Measurements from ENCODE around the gene ZNF333. TPM values are rescaled to one million over a fixed set of nuclear protein-coding genes. Genes with fewer than 3 reads are reported as not detected.

Gene ZNF333
- polyA plus RNA-seq, 1 of the 3 experiments (the other 2 are of a cell fraction), result 15.2 TPM

DNA sequence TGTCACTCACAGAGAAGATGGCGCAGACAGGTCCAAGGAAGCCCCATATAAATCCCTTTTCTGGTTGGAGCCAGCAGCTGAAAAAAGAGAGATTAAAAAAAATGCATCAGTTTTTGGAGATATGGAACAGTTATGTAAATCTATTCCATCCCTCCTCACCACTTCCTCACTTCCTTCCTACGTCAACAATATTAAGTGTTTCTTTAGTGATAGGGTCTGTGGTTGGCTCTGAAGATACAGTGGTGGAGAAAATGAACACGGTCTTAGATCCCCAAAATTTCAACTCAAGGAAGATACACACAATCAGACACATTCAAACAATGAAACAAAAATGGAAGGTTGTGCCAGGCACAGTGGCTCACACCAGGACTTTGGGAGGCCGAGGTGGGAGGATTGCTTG is 57.0 kb downstream of the ZNF333 start:
- no peaks in the 10 kb centered on the region; the same call in 1 of the 2 replicates for H3K27me3 ChIP-seq (ENCODE audit: insufficient read depth)
- no peaks in the 10 kb centered on the region for H3K4me1 ChIP-seq (ENCODE audit: control insufficient read depth in 1 of 2, insufficient read depth in 2 of 2, low read depth in 1 of 2, low read length in 1 of 2)
- CTCF ChIA-PET, result no interaction called here
- no peak overlapping the region for H2AFZ ChIP-seq (ENCODE audit: low read depth)
- H3K4me2 ChIP-seq, result no peak overlapping the region
- no peak for DNase-seq
- no peak overlapping the region for H3K4me3 ChIP-seq (ENCODE audit: low read depth in 2 of 2, low read length in 1 of 2)
- no peaks in the 10 kb centered on the region for H3K79me2 ChIP-seq (ENCODE audit: insufficient read depth)
- H3K36me3 ChIP-seq (replicated peaks in 1 of 2; ENCODE audit: control insufficient read depth in 1 of 2, insufficient read depth in 2 of 2, low read length in 1 of 2), result no peaks in the 10 kb centered on the region
- H3K27ac ChIP-seq (ENCODE audit: low read depth in 2 of 2, low read length in 1 of 2), result no peak overlapping the region
- H3K9me3 ChIP-seq, result no peaks in the 10 kb centered on the region; the same call in 1 of the 2 replicates
- 6% methylated on average over 4 of the region's 4 CpGs for WGBS (ENCODE audit: low lambda C conversion rate)
- H3K9ac ChIP-seq, result no peak overlapping the region
- no peak for TF ChIP-seq GATA2 (CRISPR knock-in tag; IDR thresholded peaks at IDR 0.05)
- TF ChIP-seq, protein P1, sequence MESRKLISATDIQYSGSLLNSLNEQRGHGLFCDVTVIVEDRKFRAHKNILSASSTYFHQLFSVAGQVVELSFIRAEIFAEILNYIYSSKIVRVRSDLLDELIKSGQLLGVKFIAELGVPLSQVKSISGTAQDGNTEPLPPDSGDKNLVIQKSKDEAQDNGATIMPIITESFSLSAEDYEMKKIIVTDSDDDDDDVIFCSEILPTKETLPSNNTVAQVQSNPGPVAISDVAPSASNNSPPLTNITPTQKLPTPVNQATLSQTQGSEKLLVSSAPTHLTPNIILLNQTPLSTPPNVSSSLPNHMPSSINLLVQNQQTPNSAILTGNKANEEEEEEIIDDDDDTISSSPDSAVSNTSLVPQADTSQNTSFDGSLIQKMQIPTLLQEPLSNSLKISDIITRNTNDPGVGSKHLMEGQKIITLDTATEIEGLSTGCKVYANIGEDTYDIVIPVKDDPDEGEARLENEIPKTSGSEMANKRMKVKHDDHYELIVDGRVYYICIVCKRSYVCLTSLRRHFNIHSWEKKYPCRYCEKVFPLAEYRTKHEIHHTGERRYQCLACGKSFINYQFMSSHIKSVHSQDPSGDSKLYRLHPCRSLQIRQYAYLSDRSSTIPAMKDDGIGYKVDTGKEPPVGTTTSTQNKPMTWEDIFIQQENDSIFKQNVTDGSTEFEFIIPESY (IDR thresholded peaks at IDR 0.05; ENCODE audit: borderline replicate concordance, low read depth), result no peak
- TF ChIP-seq MXI1 (IDR thresholded peaks at IDR 0.05; ENCODE audit: low read depth, low read length), result no peak
- TF ChIP-seq JUND (IDR thresholded peaks at IDR 0.05), result no peak
- TF ChIP-seq FOXJ3 (CRISPR knock-in tag; IDR thresholded peaks at IDR 0.05), result no peak
- TF ChIP-seq, protein P2, sequence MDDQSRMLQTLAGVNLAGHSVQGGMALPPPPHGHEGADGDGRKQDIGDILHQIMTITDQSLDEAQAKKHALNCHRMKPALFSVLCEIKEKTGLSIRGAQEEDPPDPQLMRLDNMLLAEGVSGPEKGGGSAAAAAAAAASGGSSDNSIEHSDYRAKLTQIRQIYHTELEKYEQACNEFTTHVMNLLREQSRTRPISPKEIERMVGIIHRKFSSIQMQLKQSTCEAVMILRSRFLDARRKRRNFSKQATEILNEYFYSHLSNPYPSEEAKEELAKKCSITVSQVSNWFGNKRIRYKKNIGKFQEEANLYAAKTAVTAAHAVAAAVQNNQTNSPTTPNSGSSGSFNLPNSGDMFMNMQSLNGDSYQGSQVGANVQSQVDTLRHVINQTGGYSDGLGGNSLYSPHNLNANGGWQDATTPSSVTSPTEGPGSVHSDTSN (IDR thresholded peaks at IDR 0.05), result no peak
- TF ChIP-seq, protein P3, sequence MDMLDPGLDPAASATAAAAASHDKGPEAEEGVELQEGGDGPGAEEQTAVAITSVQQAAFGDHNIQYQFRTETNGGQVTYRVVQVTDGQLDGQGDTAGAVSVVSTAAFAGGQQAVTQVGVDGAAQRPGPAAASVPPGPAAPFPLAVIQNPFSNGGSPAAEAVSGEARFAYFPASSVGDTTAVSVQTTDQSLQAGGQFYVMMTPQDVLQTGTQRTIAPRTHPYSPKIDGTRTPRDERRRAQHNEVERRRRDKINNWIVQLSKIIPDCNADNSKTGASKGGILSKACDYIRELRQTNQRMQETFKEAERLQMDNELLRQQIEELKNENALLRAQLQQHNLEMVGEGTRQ (IDR thresholded peaks at IDR 0.05; ENCODE audit: borderline replicate concordance, low read depth, low read length), result no peak
- TF ChIP-seq, protein P4, sequence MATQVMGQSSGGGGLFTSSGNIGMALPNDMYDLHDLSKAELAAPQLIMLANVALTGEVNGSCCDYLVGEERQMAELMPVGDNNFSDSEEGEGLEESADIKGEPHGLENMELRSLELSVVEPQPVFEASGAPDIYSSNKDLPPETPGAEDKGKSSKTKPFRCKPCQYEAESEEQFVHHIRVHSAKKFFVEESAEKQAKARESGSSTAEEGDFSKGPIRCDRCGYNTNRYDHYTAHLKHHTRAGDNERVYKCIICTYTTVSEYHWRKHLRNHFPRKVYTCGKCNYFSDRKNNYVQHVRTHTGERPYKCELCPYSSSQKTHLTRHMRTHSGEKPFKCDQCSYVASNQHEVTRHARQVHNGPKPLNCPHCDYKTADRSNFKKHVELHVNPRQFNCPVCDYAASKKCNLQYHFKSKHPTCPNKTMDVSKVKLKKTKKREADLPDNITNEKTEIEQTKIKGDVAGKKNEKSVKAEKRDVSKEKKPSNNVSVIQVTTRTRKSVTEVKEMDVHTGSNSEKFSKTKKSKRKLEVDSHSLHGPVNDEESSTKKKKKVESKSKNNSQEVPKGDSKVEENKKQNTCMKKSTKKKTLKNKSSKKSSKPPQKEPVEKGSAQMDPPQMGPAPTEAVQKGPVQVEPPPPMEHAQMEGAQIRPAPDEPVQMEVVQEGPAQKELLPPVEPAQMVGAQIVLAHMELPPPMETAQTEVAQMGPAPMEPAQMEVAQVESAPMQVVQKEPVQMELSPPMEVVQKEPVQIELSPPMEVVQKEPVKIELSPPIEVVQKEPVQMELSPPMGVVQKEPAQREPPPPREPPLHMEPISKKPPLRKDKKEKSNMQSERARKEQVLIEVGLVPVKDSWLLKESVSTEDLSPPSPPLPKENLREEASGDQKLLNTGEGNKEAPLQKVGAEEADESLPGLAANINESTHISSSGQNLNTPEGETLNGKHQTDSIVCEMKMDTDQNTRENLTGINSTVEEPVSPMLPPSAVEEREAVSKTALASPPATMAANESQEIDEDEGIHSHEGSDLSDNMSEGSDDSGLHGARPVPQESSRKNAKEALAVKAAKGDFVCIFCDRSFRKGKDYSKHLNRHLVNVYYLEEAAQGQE (IDR thresholded peaks at IDR 0.05; ENCODE audit: low read depth, low read length), result no peak
- no peak for TF ChIP-seq FOXM1 (IDR thresholded peaks at IDR 0.05; ENCODE audit: low read depth)
- TF ChIP-seq, protein P5, sequence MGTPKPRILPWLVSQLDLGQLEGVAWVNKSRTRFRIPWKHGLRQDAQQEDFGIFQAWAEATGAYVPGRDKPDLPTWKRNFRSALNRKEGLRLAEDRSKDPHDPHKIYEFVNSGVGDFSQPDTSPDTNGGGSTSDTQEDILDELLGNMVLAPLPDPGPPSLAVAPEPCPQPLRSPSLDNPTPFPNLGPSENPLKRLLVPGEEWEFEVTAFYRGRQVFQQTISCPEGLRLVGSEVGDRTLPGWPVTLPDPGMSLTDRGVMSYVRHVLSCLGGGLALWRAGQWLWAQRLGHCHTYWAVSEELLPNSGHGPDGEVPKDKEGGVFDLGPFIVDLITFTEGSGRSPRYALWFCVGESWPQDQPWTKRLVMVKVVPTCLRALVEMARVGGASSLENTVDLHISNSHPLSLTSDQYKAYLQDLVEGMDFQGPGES (IDR thresholded peaks at IDR 0.05; ENCODE audit: low read depth, low read length), result no peak
- no peak for TF ChIP-seq EZH2phosphoT487 (IDR thresholded peaks at IDR 0.05; ENCODE audit: borderline replicate concordance, low read depth)
- POLR2A ChIA-PET, result no interaction called here
- H3F3A ChIP-seq (replicated peaks; ENCODE audit: insufficient read depth), result no peaks in the 10 kb centered on the region
- H4K20me1 ChIP-seq (ENCODE audit: insufficient read depth), result no peaks in the 10 kb centered on the region
- no peaks in the 10 kb centered on the region for H3K9me2 ChIP-seq
